Neutrophil (primary cell): ENCODE data around the gene EXOC4.

Source experiments
- H3K27ac ChIP-seq: fragments of 200-600 bp; sonication (generic); 2 replicates; pipeline ENCODE4 v1.5.1; 2016; ENCODE audit warnings: mild to moderate bottlenecking, moderate library complexity
- H3K27me3 ChIP-seq: fragments of 200-600 bp; sonication (generic); 2 replicates; pipeline ENCODE4 v1.6.0; 2016; ENCODE audit warnings: mild to moderate bottlenecking
- H3K36me3 ChIP-seq: fragments of 200-600 bp; sonication (generic); 2 replicates; pipeline ENCODE4 v1.5.1; 2017
- H3K4me1 ChIP-seq, 2 experiments: fragments of 200-600 bp in 1 of 2; sonication (generic) in 1 of 2; 1 replicate in 1 of 2; 2 replicates in 1 of 2; pipeline versions ENCODE4 v1.5.1 to v1.6.1; 2013 to 2016; ENCODE audit warnings: low read depth in 1 of 2, low read length in 1 of 2, mild to moderate bottlenecking in 1 of 2, moderate library complexity in 1 of 2; ENCODE audit not compliant: control insufficient read depth in 1 of 2, insufficient read depth in 1 of 2
- H3K4me3 ChIP-seq, 2 experiments: fragments of 200-600 bp in 1 of 2; sonication (generic) in 1 of 2; 1 replicate in 1 of 2; 2 replicates in 1 of 2; pipeline ENCODE4 v1.5.1; 2013 to 2016; ENCODE audit warnings: low read depth in 1 of 2, low read length in 1 of 2, mild to moderate bottlenecking in 1 of 2, moderate library complexity in 1 of 2
- H3K9me3 ChIP-seq: fragments of 200-600 bp; sonication (generic); 2 replicates; pipeline ENCODE4 v1.5.1; 2016
- TF ChIP-seq, protein P1 (sequence below): fragments of 200-600 bp; sonication (generic); IDR thresholded peaks from 2 replicates; pipeline ENCODE4 v1.5.1; 2016; ENCODE audit warnings: antibody characterized with exemption

EXOC4 gene

GRCh38 chr7:134047675-134048074 is 794.8 kb downstream of the EXOC4 start:
- Histone ChIP-seq H3K36me3 (no peaks in the 10 kb centered on the region), H3K9me3 (no peaks in the 10 kb centered on the region), H3K4me1 (peaks cover 0 to 4% of the 10 kb centered on the region in 2 experiments), H3K4me3 (no peak overlapping the region), H3K27me3 (no peaks in the 10 kb centered on the region), H3K27ac (no peak overlapping the region)
- TF ChIP-seq, protein P1, sequence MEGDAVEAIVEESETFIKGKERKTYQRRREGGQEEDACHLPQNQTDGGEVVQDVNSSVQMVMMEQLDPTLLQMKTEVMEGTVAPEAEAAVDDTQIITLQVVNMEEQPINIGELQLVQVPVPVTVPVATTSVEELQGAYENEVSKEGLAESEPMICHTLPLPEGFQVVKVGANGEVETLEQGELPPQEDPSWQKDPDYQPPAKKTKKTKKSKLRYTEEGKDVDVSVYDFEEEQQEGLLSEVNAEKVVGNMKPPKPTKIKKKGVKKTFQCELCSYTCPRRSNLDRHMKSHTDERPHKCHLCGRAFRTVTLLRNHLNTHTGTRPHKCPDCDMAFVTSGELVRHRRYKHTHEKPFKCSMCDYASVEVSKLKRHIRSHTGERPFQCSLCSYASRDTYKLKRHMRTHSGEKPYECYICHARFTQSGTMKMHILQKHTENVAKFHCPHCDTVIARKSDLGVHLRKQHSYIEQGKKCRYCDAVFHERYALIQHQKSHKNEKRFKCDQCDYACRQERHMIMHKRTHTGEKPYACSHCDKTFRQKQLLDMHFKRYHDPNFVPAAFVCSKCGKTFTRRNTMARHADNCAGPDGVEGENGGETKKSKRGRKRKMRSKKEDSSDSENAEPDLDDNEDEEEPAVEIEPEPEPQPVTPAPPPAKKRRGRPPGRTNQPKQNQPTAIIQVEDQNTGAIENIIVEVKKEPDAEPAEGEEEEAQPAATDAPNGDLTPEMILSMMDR: no peak

DNA sequence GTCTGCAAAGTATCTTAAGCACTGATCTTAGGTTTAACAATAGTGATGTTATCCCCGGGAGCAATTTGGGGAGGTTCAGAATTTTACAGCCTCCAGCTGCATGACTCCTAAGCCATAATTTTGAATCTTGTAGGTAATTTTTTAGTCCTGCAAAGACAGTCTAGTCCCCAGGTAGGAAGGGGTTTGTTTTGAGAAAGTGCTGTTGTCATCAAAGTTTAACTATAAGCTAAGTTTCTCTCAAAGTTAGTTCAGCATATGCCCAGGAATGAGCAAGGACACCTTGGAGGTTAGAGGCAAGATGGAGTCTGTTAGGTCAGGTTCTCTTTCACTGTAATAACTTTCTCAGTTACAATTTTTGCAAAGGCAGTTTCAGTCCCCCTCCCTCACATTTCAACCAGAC is 795.3 kb downstream of the EXOC4 start:
- TF ChIP-seq, protein P1: no peak
- no peak overlapping the region for H3K4me3 ChIP-seq
- H3K4me1 ChIP-seq: no peaks in the 10 kb centered on the region
- H3K27ac ChIP-seq: no peak overlapping the region
- H3K9me3 ChIP-seq: no peaks in the 10 kb centered on the region
- H3K36me3 ChIP-seq: no peaks in the 10 kb centered on the region
- H3K27me3 ChIP-seq: no peaks in the 10 kb centered on the region

- TF ChIP-seq, protein P1: no peak
Observed at GRCh38 chr7:134051020-134051419, 798.1 kb downstream of the EXOC4 start.

GRCh38 chr7:134056816-134057215 is 803.9 kb downstream of the EXOC4 start:
- H3K4me3 ChIP-seq: no peak overlapping the region
- TF ChIP-seq, protein P1: no peak

More at GRCh38 chr7:134051020-134051419, 798.1 kb downstream of the EXOC4 start:
- H3K4me3 ChIP-seq: no peak overlapping the region
- H3K4me1 ChIP-seq: no peaks in the 10 kb centered on the region
- H3K27ac ChIP-seq: no peak overlapping the region
- H3K36me3 ChIP-seq: no peaks in the 10 kb centered on the region
- no peaks in the 10 kb centered on the region for H3K9me3 ChIP-seq
- no peaks in the 10 kb centered on the region for H3K27me3 ChIP-seq

DNA sequence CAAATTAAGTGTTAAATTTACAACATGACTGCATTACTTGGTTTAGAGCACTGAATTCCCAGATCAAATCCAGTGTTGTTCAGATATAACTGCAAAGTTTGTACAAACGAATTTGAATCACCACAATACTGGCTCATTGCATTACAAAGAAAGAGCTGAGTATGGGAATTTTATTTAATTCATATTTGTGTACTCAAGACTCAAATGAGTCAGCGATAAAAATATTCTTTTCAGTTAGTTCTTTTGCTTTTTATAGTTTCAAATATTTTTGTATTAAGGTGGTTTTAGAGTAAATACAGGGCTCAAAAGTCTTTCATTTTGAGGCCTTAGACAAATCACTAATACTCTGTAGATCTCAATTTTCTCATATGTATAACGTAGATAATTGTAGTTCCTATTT is 805.6 kb downstream of the EXOC4 start:
- Histone ChIP-seq H3K27me3 (no peaks in the 10 kb centered on the region), H3K4me1 (no peaks in the 10 kb centered on the region), H3K36me3 (no peaks in the 10 kb centered on the region), H3K4me3 (no peak overlapping the region), H3K9me3 (no peaks in the 10 kb centered on the region), H3K27ac (no peak overlapping the region)
- TF ChIP-seq, protein P1: no peak

More at GRCh38 chr7:134056816-134057215, 803.9 kb downstream of the EXOC4 start:
- no peaks in the 10 kb centered on the region for H3K4me1 ChIP-seq
- H3K27ac ChIP-seq: no peak overlapping the region
- no peaks in the 10 kb centered on the region for H3K27me3 ChIP-seq
- H3K36me3 ChIP-seq: no peaks in the 10 kb centered on the region
- H3K9me3 ChIP-seq: no peaks in the 10 kb centered on the region

- TF ChIP-seq, protein P1: no peak
- H3K4me1 ChIP-seq: no peaks in the 10 kb centered on the region
- H3K9me3 ChIP-seq: no peaks in the 10 kb centered on the region
- H3K36me3 ChIP-seq: no peaks in the 10 kb centered on the region
- no peak overlapping the region for H3K4me3 ChIP-seq
- no peak overlapping the region for H3K27ac ChIP-seq
- H3K27me3 ChIP-seq: no peaks in the 10 kb centered on the region
Observed at GRCh38 chr7:134058980-134059379, 806.1 kb downstream of the EXOC4 start.
